HUES6 (cell line): ENCODE data around the gene SECISBP2.

ENCODE experiments used
- H3K27ac ChIP-seq: 2 replicates; pipeline ENCODE4 v1.7.0; 2013; ENCODE audit warnings: low read depth, mild to moderate bottlenecking, low read length, inconsistent platforms
- H3K27me3 ChIP-seq: 2 replicates; pipeline ENCODE4 v1.6.1; 2013; ENCODE audit warnings: low read length; ENCODE audit not compliant: control insufficient read depth, insufficient read depth
- H3K36me3 ChIP-seq: 2 replicates; pipeline ENCODE4 v1.6.1; 2013; ENCODE audit warnings: low read length; ENCODE audit not compliant: control insufficient read depth, insufficient read depth
- H3K4me1 ChIP-seq: 2 replicates; pipeline ENCODE4 v1.6.1; 2013; ENCODE audit warnings: low read length; ENCODE audit not compliant: control insufficient read depth, insufficient read depth
- H3K4me3 ChIP-seq: 2 replicates; pipeline ENCODE4 v1.5.1; 2013; ENCODE audit warnings: low read depth, low read length
- H3K9ac ChIP-seq: one replicate; pipeline ENCODE4 v1.6.1; 2013; ENCODE audit warnings: mild to moderate bottlenecking, low read length
- H3K9me3 ChIP-seq: 2 replicates; pipeline ENCODE4 v1.6.1; 2013; ENCODE audit warnings: low read depth, low read length; ENCODE audit not compliant: control insufficient read depth, insufficient read depth

SECISBP2 gene

GRCh38 chr9:89359751-89360261 is 41.5 kb downstream of the SECISBP2 start:
- Histone ChIP-seq H3K9ac (no peak overlapping the region), H3K27ac (no peak overlapping the region), H3K4me3 (no peak overlapping the region), H3K9me3 (no peaks in the 10 kb centered on the region), H3K27me3 (no peaks in the 10 kb centered on the region), H3K4me1 (no peaks in the 10 kb centered on the region), H3K36me3 (peaks cover 91% of the 10 kb centered on the region)

- Histone ChIP-seq H3K4me3 (no peak overlapping the region), H3K9ac (no peak overlapping the region), H3K27ac (no peak overlapping the region), H3K36me3 (peaks cover 84% of the 10 kb centered on the region), H3K4me1 (no peaks in the 10 kb centered on the region), H3K27me3 (no peaks in the 10 kb centered on the region), H3K9me3 (no peaks in the 10 kb centered on the region)
Observed at GRCh38 chr9:89360465-89360864, 42.2 kb downstream of the SECISBP2 start.

GRCh38 chr9:89361031-89361430 is 42.7 kb downstream of the SECISBP2 start:
- Histone ChIP-seq H3K27ac (no peak overlapping the region), H3K9ac (no peak overlapping the region), H3K36me3 (peaks cover 79% of the 10 kb centered on the region), H3K9me3 (no peaks in the 10 kb centered on the region), H3K4me3 (no peak overlapping the region), H3K27me3 (no peaks in the 10 kb centered on the region), H3K4me1 (no peaks in the 10 kb centered on the region)

- no peak overlapping the region for H3K4me3 ChIP-seq
- no peaks in the 10 kb centered on the region for H3K27me3 ChIP-seq
- H3K4me1 ChIP-seq, result no peaks in the 10 kb centered on the region
- H3K27ac ChIP-seq, result no peak overlapping the region
- H3K36me3 ChIP-seq, result peaks cover 69% of the 10 kb centered on the region
- no peak overlapping the region for H3K9ac ChIP-seq
- no peaks in the 10 kb centered on the region for H3K9me3 ChIP-seq
Observed at GRCh38 chr9:89361816-89362646, 43.7 kb downstream of the SECISBP2 start.

- peaks cover 61% of the 10 kb centered on the region for H3K36me3 ChIP-seq
- no peaks in the 10 kb centered on the region for H3K4me1 ChIP-seq
- H3K4me3 ChIP-seq, result no peak overlapping the region
- no peaks in the 10 kb centered on the region for H3K27me3 ChIP-seq
- H3K27ac ChIP-seq, result no peak overlapping the region
- no peaks in the 10 kb centered on the region for H3K9me3 ChIP-seq
- H3K9ac ChIP-seq, result no peak overlapping the region
Observed at GRCh38 chr9:89362647-89363310, 44.5 kb downstream of the SECISBP2 start.

- H3K4me3 ChIP-seq, result no peak overlapping the region
- H3K27me3 ChIP-seq, result no peaks in the 10 kb centered on the region
- no peaks in the 10 kb centered on the region for H3K9me3 ChIP-seq
- H3K9ac ChIP-seq, result no peak overlapping the region
- H3K36me3 ChIP-seq, result peaks cover 56% of the 10 kb centered on the region
- no peak overlapping the region for H3K27ac ChIP-seq
- H3K4me1 ChIP-seq, result no peaks in the 10 kb centered on the region
Observed at GRCh38 chr9:89363311-89363670, 45.0 kb downstream of the SECISBP2 start.

- Histone ChIP-seq H3K9me3 (no peaks in the 10 kb centered on the region), H3K36me3 (peaks cover 48% of the 10 kb centered on the region), H3K4me1 (no peaks in the 10 kb centered on the region), H3K27ac (no peak overlapping the region), H3K9ac (no peak overlapping the region), H3K4me3 (no peak overlapping the region), H3K27me3 (no peaks in the 10 kb centered on the region)
Observed at GRCh38 chr9:89363921-89364665, 45.8 kb downstream of the SECISBP2 start.

- Histone ChIP-seq H3K27me3 (no peaks in the 10 kb centered on the region), H3K9ac (no peak overlapping the region), H3K4me3 (no peak overlapping the region), H3K9me3 (no peaks in the 10 kb centered on the region), H3K36me3 (peaks cover 41% of the 10 kb centered on the region), H3K27ac (no peak overlapping the region), H3K4me1 (no peaks in the 10 kb centered on the region)
Observed at GRCh38 chr9:89364666-89365531, 46.6 kb downstream of the SECISBP2 start.

GRCh38 chr9:89365532-89365912 is 47.2 kb downstream of the SECISBP2 start:
- no peaks in the 10 kb centered on the region for H3K9me3 ChIP-seq
- no peak overlapping the region for H3K9ac ChIP-seq
- peaks cover 35% of the 10 kb centered on the region for H3K36me3 ChIP-seq
- H3K4me1 ChIP-seq, result no peaks in the 10 kb centered on the region
- no peak overlapping the region for H3K4me3 ChIP-seq
- no peak overlapping the region for H3K27ac ChIP-seq
- no peaks in the 10 kb centered on the region for H3K27me3 ChIP-seq

- Histone ChIP-seq H3K36me3 (peaks cover 23% of the 10 kb centered on the region), H3K27me3 (no peaks in the 10 kb centered on the region), H3K9me3 (no peaks in the 10 kb centered on the region), H3K4me3 (no peak overlapping the region), H3K9ac (no peak overlapping the region), H3K27ac (no peak overlapping the region), H3K4me1 (no peaks in the 10 kb centered on the region)
Observed at GRCh38 chr9:89366711-89367110, 48.4 kb downstream of the SECISBP2 start.
